ENCODE measurements around the gene CDS1.
"Not testable (repeated sequence)": the region's sequence is repeated elsewhere in the genome, so short reads cannot be mapped to it uniquely, and the experiment has no call there.

The CDS1 gene

GRCh38 chr4:84677093-84677492 is 94.2 kb downstream of the CDS1 start:
- Histone ChIP-seq H3K36me3 (ENCODE audit: control insufficient read depth, insufficient read depth, low read length, severe bottlenecking) (peaks cover 68% of the 10 kb centered on the region), H3K9me3 (ENCODE audit: control insufficient read depth, low read length) (no peaks in the 10 kb centered on the region)
- DNase-seq (ENCODE audit: low read depth), result no peak

GRCh38 chr4:84677995-84678394 is 95.1 kb downstream of the CDS1 start:
- peaks cover 68% of the 10 kb centered on the region for H3K36me3 ChIP-seq (ENCODE audit: control insufficient read depth, insufficient read depth, low read length, severe bottlenecking)
- no peak overlapping the region for H3K4me3 ChIP-seq (ENCODE audit: low read length)
- DNase-seq (ENCODE audit: low read depth), result no peak
- H3K9me3 ChIP-seq (ENCODE audit: control insufficient read depth, low read length), result no peaks in the 10 kb centered on the region
- H3K27me3 ChIP-seq (replicated peaks; ENCODE audit: control insufficient read depth, insufficient read depth, low read length), result no peaks in the 10 kb centered on the region
- peaks cover 42% of the 10 kb centered on the region for H3K4me1 ChIP-seq (ENCODE audit: control insufficient read depth, insufficient read depth, low read length)
- no peak overlapping the region for H3K9ac ChIP-seq (ENCODE audit: low read length)

More at GRCh38 chr4:84677093-84677492, 94.2 kb downstream of the CDS1 start:
- Histone ChIP-seq H3K4me3 (ENCODE audit: low read length) (no peak overlapping the region), H3K4me1 (ENCODE audit: control insufficient read depth, insufficient read depth, low read length) (peaks cover 34% of the 10 kb centered on the region), H3K9ac (ENCODE audit: low read length) (no peak overlapping the region), H3K27me3 (replicated peaks; ENCODE audit: control insufficient read depth, insufficient read depth, low read length) (no peaks in the 10 kb centered on the region)

- no peak for DNase-seq (ENCODE audit: low read depth)
- peaks cover 78% of the 10 kb centered on the region for H3K36me3 ChIP-seq (ENCODE audit: control insufficient read depth, insufficient read depth, low read length, severe bottlenecking)
- no peaks in the 10 kb centered on the region for H3K9me3 ChIP-seq (ENCODE audit: control insufficient read depth, low read length)
- H3K27me3 ChIP-seq (replicated peaks; ENCODE audit: control insufficient read depth, insufficient read depth, low read length), result no peaks in the 10 kb centered on the region
- no peak overlapping the region for H3K9ac ChIP-seq (ENCODE audit: low read length)
- no peak overlapping the region for H3K4me3 ChIP-seq (ENCODE audit: low read length)
- peaks cover 42% of the 10 kb centered on the region for H3K4me1 ChIP-seq (ENCODE audit: control insufficient read depth, insufficient read depth, low read length)
Measured at GRCh38 chr4:84678976-84679744, 96.2 kb downstream of the CDS1 start.

GRCh38 chr4:84680956-84681355 is 98.0 kb downstream of the CDS1 start:
- Histone ChIP-seq H3K36me3 (ENCODE audit: control insufficient read depth, insufficient read depth, low read length, severe bottlenecking) (peaks cover 83% of the 10 kb centered on the region), H3K9ac (ENCODE audit: low read length) (no peak overlapping the region)
- no peak for DNase-seq (ENCODE audit: low read depth)

GRCh38 chr4:84681486-84682274 is 98.8 kb downstream of the CDS1 start:
- no peak overlapping the region for H3K4me3 ChIP-seq (ENCODE audit: low read length)
- peaks cover 42% of the 10 kb centered on the region for H3K4me1 ChIP-seq (ENCODE audit: control insufficient read depth, insufficient read depth, low read length)
- no peaks in the 10 kb centered on the region for H3K9me3 ChIP-seq (ENCODE audit: control insufficient read depth, low read length)
- no peaks in the 10 kb centered on the region for H3K27me3 ChIP-seq (replicated peaks; ENCODE audit: control insufficient read depth, insufficient read depth, low read length)
- DNase-seq (ENCODE audit: low read depth), result peak; percentile 75
- H3K36me3 ChIP-seq (ENCODE audit: control insufficient read depth, insufficient read depth, low read length, severe bottlenecking), result peaks cover 81% of the 10 kb centered on the region
- H3K9ac ChIP-seq (ENCODE audit: low read length), result no peak overlapping the region

More at GRCh38 chr4:84680956-84681355, 98.0 kb downstream of the CDS1 start:
- Histone ChIP-seq H3K4me3 (ENCODE audit: low read length) (no peak overlapping the region), H3K4me1 (ENCODE audit: control insufficient read depth, insufficient read depth, low read length) (peaks cover 42% of the 10 kb centered on the region), H3K9me3 (ENCODE audit: control insufficient read depth, low read length) (no peaks in the 10 kb centered on the region), H3K27me3 (replicated peaks; ENCODE audit: control insufficient read depth, insufficient read depth, low read length) (no peaks in the 10 kb centered on the region)

- H3K27me3 ChIP-seq (replicated peaks; ENCODE audit: control insufficient read depth, insufficient read depth, low read length); H3K4me3 ChIP-seq (ENCODE audit: low read length); H3K9me3 ChIP-seq (ENCODE audit: control insufficient read depth, low read length); DNase-seq (ENCODE audit: low read depth): not testable (repeated sequence)
- peaks cover 74% of the 10 kb centered on the region for H3K36me3 ChIP-seq (ENCODE audit: control insufficient read depth, insufficient read depth, low read length, severe bottlenecking)
- H3K9ac ChIP-seq (ENCODE audit: low read length), result peak overlapping the region; percentile 14
- H3K4me1 ChIP-seq (ENCODE audit: control insufficient read depth, insufficient read depth, low read length), result peaks cover 42% of the 10 kb centered on the region
Measured at GRCh38 chr4:84682661-84683060, 99.7 kb downstream of the CDS1 start.

- no peaks in the 10 kb centered on the region for H3K9me3 ChIP-seq (ENCODE audit: control insufficient read depth, low read length)
- peaks cover 74% of the 10 kb centered on the region for H3K36me3 ChIP-seq (ENCODE audit: control insufficient read depth, insufficient read depth, low read length, severe bottlenecking)
- no peaks in the 10 kb centered on the region for H3K27me3 ChIP-seq (replicated peaks; ENCODE audit: control insufficient read depth, insufficient read depth, low read length)
- H3K4me1 ChIP-seq (ENCODE audit: control insufficient read depth, insufficient read depth, low read length), result peaks cover 39% of the 10 kb centered on the region
- H3K9ac ChIP-seq (ENCODE audit: low read length), result peak overlapping the region; percentile 14
- no peak overlapping the region for H3K4me3 ChIP-seq (ENCODE audit: low read length)
- DNase-seq (ENCODE audit: low read depth), result no peak
Measured at GRCh38 chr4:84683064-84683850, 100.3 kb downstream of the CDS1 start.

- no peak for DNase-seq (ENCODE audit: low read depth)
- no peaks in the 10 kb centered on the region for H3K9me3 ChIP-seq (ENCODE audit: control insufficient read depth, low read length)
- no peak overlapping the region for H3K9ac ChIP-seq (ENCODE audit: low read length)
- H3K4me3 ChIP-seq (ENCODE audit: low read length), result no peak overlapping the region
- peaks cover 28% of the 10 kb centered on the region for H3K4me1 ChIP-seq (ENCODE audit: control insufficient read depth, insufficient read depth, low read length)
- no peaks in the 10 kb centered on the region for H3K27me3 ChIP-seq (replicated peaks; ENCODE audit: control insufficient read depth, insufficient read depth, low read length)
- peaks cover 76% of the 10 kb centered on the region for H3K36me3 ChIP-seq (ENCODE audit: control insufficient read depth, insufficient read depth, low read length, severe bottlenecking)
Measured at GRCh38 chr4:84684361-84684760, 101.4 kb downstream of the CDS1 start.

- H3K36me3 ChIP-seq (ENCODE audit: control insufficient read depth, insufficient read depth, low read length, severe bottlenecking), result peaks cover 78% of the 10 kb centered on the region
- no peak overlapping the region for H3K9ac ChIP-seq (ENCODE audit: low read length)
- no peak overlapping the region for H3K4me3 ChIP-seq (ENCODE audit: low read length)
Measured at GRCh38 chr4:84685105-84685504, 102.2 kb downstream of the CDS1 start.

GRCh38 chr4:84688605-84689004 is 105.7 kb downstream of the CDS1 start:
- Histone ChIP-seq H3K4me1 (ENCODE audit: control insufficient read depth, insufficient read depth, low read length) (peaks cover 26% of the 10 kb centered on the region), H3K36me3 (ENCODE audit: control insufficient read depth, insufficient read depth, low read length, severe bottlenecking) (peaks cover 62% of the 10 kb centered on the region)

More at GRCh38 chr4:84685105-84685504, 102.2 kb downstream of the CDS1 start:
- Histone ChIP-seq H3K9me3 (ENCODE audit: control insufficient read depth, low read length) (no peaks in the 10 kb centered on the region), H3K4me1 (ENCODE audit: control insufficient read depth, insufficient read depth, low read length) (peaks cover 27% of the 10 kb centered on the region), H3K27me3 (replicated peaks; ENCODE audit: control insufficient read depth, insufficient read depth, low read length) (no peaks in the 10 kb centered on the region)
- DNase-seq (ENCODE audit: low read depth), result no peak

GRCh38 chr4:84689197-84689596 is 106.3 kb downstream of the CDS1 start:
- H3K9me3 ChIP-seq (ENCODE audit: control insufficient read depth, low read length), result no peaks in the 10 kb centered on the region
- no peak for DNase-seq (ENCODE audit: low read depth)
- peaks cover 23% of the 10 kb centered on the region for H3K4me1 ChIP-seq (ENCODE audit: control insufficient read depth, insufficient read depth, low read length)
- H3K36me3 ChIP-seq (ENCODE audit: control insufficient read depth, insufficient read depth, low read length, severe bottlenecking), result peaks cover 63% of the 10 kb centered on the region
- no peak overlapping the region for H3K4me3 ChIP-seq (ENCODE audit: low read length)
- H3K27me3 ChIP-seq (replicated peaks; ENCODE audit: control insufficient read depth, insufficient read depth, low read length), result no peaks in the 10 kb centered on the region
- H3K9ac ChIP-seq (ENCODE audit: low read length), result no peak overlapping the region

More at GRCh38 chr4:84688605-84689004, 105.7 kb downstream of the CDS1 start:
- H3K27me3 ChIP-seq (replicated peaks; ENCODE audit: control insufficient read depth, insufficient read depth, low read length), result no peaks in the 10 kb centered on the region
- no peak for DNase-seq (ENCODE audit: low read depth)
- no peaks in the 10 kb centered on the region for H3K9me3 ChIP-seq (ENCODE audit: control insufficient read depth, low read length)
- no peak overlapping the region for H3K9ac ChIP-seq (ENCODE audit: low read length)
- no peak overlapping the region for H3K4me3 ChIP-seq (ENCODE audit: low read length)
